GM08714 (cell line): Measurements from ENCODE around the gene PDE8A.

Source experiments
- H3K4me3 ChIP-seq: fragments of 200-500 bp; sonication (Bioruptor generic); 2 replicates; pipeline ENCODE4 v1.5.1; 2014; ENCODE audit warnings: mild to moderate bottlenecking, low read length, inconsistent platforms
- ZNF274 ChIP-seq: IDR thresholded peaks from 2 replicates; pipeline ENCODE4 v1.6.1; 2012; ENCODE audit warnings: mild to moderate bottlenecking, low read depth, low read length

Gene PDE8A

GRCh38 chr15:85024509-85025336 is 43.1 kb downstream of the PDE8A start:
- H3K4me3 ChIP-seq, result peak overlapping the region; percentile 54; the same call in 1 of the 2 replicates
- TF ChIP-seq ZNF274, result no peak

- no peak for TF ChIP-seq ZNF274
- peak overlapping the region; percentile 58; the same call in 1 of the 2 replicates for H3K4me3 ChIP-seq
These were observed 44.0 kb downstream of the PDE8A start for GRCh38 chr15:85025516-85026251.

GRCh38 chr15:85026304-85027032 is 44.8 kb downstream of the PDE8A start:
- TF ChIP-seq ZNF274, result no peak

GRCh38 chr15:85027033-85027380 is 45.4 kb downstream of the PDE8A start:
- H3K4me3 ChIP-seq, result peak overlapping the region; percentile 53
- TF ChIP-seq ZNF274, result no peak

More at GRCh38 chr15:85026304-85027032, 44.8 kb downstream of the PDE8A start:
- peak overlapping the region; percentile 58; the same call in 1 of the 2 replicates for H3K4me3 ChIP-seq

- peak overlapping the region; percentile 53 for H3K4me3 ChIP-seq
- no peak for TF ChIP-seq ZNF274
These were observed 45.8 kb downstream of the PDE8A start for GRCh38 chr15:85027421-85027820.

- H3K4me3 ChIP-seq, result no peak overlapping the region
These were observed 46.8 kb downstream of the PDE8A start for GRCh38 chr15:85028416-85028815.

GRCh38 chr15:85029221-85029620 is 47.6 kb downstream of the PDE8A start:
- TF ChIP-seq ZNF274, result no peak
- no peak overlapping the region for H3K4me3 ChIP-seq

More at GRCh38 chr15:85028416-85028815, 46.8 kb downstream of the PDE8A start:
- TF ChIP-seq ZNF274, result no peak

- H3K4me3 ChIP-seq, result peak overlapping the region; percentile 32; the same call in 1 of the 2 replicates
- no peak for TF ChIP-seq ZNF274
These were observed 48.8 kb downstream of the PDE8A start for GRCh38 chr15:85030301-85030929.

GRCh38 chr15:85031086-85031943 is 49.7 kb downstream of the PDE8A start:
- TF ChIP-seq ZNF274, result no peak
- no peak overlapping the region for H3K4me3 ChIP-seq

- no peak overlapping the region for H3K4me3 ChIP-seq
- no peak for TF ChIP-seq ZNF274
These were observed 50.4 kb downstream of the PDE8A start for GRCh38 chr15:85031944-85032558.

GRCh38 chr15:85033148-85033547 is 51.5 kb downstream of the PDE8A start:
- no peak overlapping the region for H3K4me3 ChIP-seq
- no peak for TF ChIP-seq ZNF274

GRCh38 chr15:85034276-85034675 is 52.6 kb downstream of the PDE8A start:
- no peak for TF ChIP-seq ZNF274

More at GRCh38 chr15:85034276-85034675, 52.6 kb downstream of the PDE8A start:
- no peak overlapping the region for H3K4me3 ChIP-seq
